Measurements from ENCODE around the gene SYMPK. TPM values are rescaled to one million over a fixed set of nuclear protein-coding genes. Genes with fewer than 3 reads are reported as not detected.

SYMPK gene
- total RNA-seq, 2 experiments from 2014 or later: 117 to 124 TPM

DNA sequence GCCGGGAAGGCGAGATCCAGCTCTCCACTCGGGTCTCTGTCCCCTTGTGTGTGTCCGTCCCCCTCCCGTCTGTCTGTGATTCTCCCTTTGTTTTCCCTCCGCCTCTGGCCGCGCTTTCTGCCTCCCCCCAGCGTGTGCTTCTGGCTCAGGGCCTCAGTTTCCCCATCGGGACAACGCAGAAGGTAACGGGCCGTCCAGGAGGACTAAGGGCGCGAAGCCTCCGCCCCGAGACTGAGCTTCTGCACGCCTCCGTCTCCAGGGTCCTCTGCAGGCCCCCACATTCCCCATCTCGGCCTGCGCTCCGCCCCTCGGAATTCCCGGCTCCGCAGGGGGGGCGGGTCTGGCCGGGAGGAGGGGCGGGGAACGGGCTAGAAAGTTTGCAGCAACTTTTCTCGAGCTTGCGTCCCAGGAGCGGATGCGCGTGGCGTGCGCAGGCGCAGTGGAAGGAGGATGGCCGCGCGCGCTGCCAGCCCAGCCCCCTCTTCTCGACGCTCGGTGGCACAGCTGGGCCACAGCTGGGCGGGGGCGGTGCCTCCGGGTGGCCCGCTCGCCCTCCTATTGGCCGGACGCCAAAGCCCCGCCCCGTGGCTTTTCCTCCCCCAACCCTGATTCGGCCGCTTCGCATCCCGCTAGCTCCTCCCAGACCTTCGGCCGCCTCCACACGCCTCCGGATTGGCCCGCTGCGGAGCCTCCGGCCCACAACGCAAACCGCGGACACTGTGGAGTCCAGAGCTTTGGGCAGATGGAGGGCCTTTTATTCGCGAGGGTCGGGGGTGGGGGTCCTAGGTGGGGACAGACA is 93.8 kb downstream of the SYMPK start, which contains the start of gene SIX5:
SIX5 (minus strand) TSS at position 269 of the 799 bp plus-strand sequence. CDS start 408 bp downstream, outside the sequence.
- CTCF ChIA-PET: interaction anchor here (0.5 to 4.0 kb wide), 29 partner anchors 10 to 344 kb away, joined by 3 to 43 read pairs (median 5); partner anchors contain the start of genes DMWD, FBXO46, QPCTL and SNRPD2
- POLR2A ChIA-PET: interaction anchor here (0.8 to 2.1 kb wide), 9 partner anchors 13 to 113 kb away, joined by 3 to 17 read pairs (median 5); partner anchors contain the start of genes DMPK, DMWD, FBXO46 and SNRPD2

- ChIA-PET POLR2A (interaction anchor here (0.8 to 2.1 kb wide), 6 partner anchors 13 to 77 kb away, joined by 3 to 11 read pairs (median 4); partner anchors contain the start of genes DMPK, FBXO46 and SNRPD2), CTCF (interaction anchor here (0.5 to 4.0 kb wide), 16 partner anchors 11 to 344 kb away, joined by 3 to 43 read pairs (median 6); partner anchors contain the start of genes DMWD, FBXO46, QPCTL and SNRPD2)
Observed at GRCh38 chr19:45768655-45768983, 94.3 kb downstream of the SYMPK start.

GRCh38 chr19:45767881-45768654 is 94.9 kb downstream of the SYMPK start:
- CTCF ChIA-PET: interaction anchor here (0.5 to 4.0 kb wide), 13 partner anchors 11 to 519 kb away, joined by 3 to 43 read pairs (median 3); partner anchors contain the start of gene FBXO46

GRCh38 chr19:45767410-45767880 is 95.5 kb downstream of the SYMPK start:
- CTCF ChIA-PET: interaction anchor here (1.0 to 4.0 kb wide), 6 partner anchors 33 to 519 kb away, joined by 3 to 43 read pairs (median 3); partner anchors contain the start of gene FBXO46
- POLR2A ChIA-PET: interaction anchor here (0.6 kb wide), 1 partner anchor 728 kb away, joined by 6 read pairs; no protein-coding TSS in a partner anchor

More at GRCh38 chr19:45767881-45768654, 94.9 kb downstream of the SYMPK start:
- POLR2A ChIA-PET: interaction anchor here (0.6 to 2.1 kb wide), 6 partner anchors 27 to 729 kb away, joined by 3 to 11 read pairs (median 4); partner anchors contain the start of genes FBXO46 and SNRPD2

DNA sequence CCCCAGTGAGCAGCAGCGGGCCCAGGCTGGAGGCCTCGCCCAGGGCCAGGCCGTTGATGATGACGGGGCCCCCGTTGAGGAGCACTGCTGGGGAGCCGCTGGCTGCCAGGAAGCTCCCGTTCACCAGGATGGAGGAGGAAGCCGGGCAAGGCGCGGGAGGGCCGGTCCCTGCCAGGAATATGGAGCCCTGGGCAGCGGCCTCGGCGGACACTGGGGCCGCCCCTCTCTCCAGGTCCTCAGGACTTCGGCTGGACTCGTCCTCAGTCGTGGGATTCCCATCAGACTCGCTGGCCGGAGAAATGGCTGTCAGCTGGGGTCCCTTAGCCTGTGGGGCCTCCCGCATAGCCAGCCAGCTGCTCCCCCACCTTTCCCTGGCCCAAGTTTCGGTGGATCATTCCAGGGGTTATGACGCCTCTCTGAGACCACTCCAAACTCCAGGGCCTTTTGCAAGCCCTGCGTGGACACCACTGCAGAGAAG is 96.0 kb downstream of the SYMPK start:
- ChIA-PET POLR2A (no interaction called here), CTCF (interaction anchor here (1.0 to 1.2 kb wide), 3 partner anchors 50 to 365 kb away, joined by 3 read pairs; no protein-coding TSS in a partner anchor)

DNA sequence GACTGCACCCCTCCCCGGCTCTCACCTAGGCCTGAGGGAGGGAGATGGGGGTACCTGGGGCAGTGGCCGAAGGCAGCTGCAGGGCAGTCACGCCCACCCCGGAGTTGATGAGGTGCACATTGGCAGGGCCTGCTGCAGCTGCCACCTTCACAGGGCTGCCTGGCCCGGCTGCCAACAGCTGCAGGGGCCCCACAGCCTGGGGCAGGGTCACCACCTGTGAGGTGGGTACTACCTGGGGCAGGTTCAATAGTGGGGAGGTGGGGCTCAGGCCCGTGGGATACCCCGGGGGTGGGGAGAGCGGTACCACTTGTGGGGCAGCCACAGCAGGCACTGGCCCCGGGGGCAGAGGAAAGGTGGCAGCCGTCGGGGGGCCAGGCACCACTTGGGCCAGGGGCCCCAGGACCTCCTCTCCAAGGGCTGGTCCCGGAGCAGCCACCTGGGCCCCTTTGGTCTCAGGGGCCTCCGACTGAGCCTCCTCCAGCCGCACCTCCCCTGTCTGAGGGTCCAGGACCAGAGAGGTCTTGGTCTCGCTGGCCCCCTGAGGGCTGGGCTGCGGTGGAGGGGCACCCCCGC is 96.6 kb downstream of the SYMPK start:
- POLR2A ChIA-PET: no interaction called here
- CTCF ChIA-PET: interaction anchor here (1.0 kb wide), 1 partner anchor 51 kb away, joined by 3 read pairs; no protein-coding TSS in a partner anchor

DNA sequence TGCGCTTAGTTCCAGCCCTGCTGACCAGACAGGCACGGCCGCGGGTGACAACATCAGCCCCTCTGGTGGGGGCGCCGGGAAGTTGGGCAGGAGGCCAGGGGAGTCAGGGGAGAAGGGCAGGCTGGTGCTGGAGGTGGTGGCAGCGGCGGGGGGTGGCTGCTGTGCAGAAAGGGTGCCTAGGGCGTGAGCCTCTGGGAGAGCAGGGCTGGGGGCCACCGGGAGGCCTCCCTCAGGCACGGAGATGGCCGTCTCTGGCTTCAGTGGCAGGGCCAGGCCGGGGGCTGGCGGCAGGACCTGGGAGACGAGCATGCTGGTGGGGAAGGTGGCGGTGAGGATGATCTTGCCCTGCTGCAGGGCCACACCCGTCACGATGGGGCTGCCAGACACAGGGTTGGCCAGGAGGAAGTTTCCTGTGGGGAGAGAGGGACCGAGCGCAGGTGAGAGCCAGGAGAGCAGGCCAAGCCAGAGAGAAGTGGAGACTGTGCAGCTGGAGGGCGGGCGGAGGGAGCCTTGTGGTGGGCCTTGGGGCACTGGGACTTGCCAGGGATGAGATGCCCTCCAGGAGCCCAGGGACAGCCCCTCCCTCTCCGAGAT is 97.1 kb downstream of the SYMPK start:
- POLR2A ChIA-PET: no interaction called here
- CTCF ChIA-PET: no interaction called here

Other genes starting within 250 kb of the SYMPK start
- 100 to 1,000 TPM; 121 to 122 TPM for gene EML2, start 223.8 kb downstream of the SYMPK start, total RNA-seq
- 1 to 10 TPM; 2.4 to 2.8 TPM for gene GIPR, start 194.9 kb downstream of the SYMPK start, total RNA-seq
- 100 to 1,000 TPM; 777 to 805 TPM for gene SNRPD2, start 171.2 kb downstream of the SYMPK start, total RNA-seq
- gene QPCTL, start 170.5 kb downstream of the SYMPK start, total RNA-seq: 10 to 100 TPM; 17.9 to 20.1 TPM
- 10 to 100 TPM; 26.5 to 30.4 TPM for gene FBXO46, start 132.3 kb downstream of the SYMPK start, total RNA-seq
- under 1 TPM; 0.08 to 0.11 TPM for gene MEIOSIN, start 129.7 kb downstream of the SYMPK start, total RNA-seq
- gene SIX5, start 93.9 kb downstream of the SYMPK start, total RNA-seq: 1 to 10 TPM; 2.0 to 2.5 TPM
- 10 to 100 TPM; 19.0 to 22.2 TPM for gene DMPK, start 80.7 kb downstream of the SYMPK start, total RNA-seq
- 10 to 100 TPM; 55.3 to 56.3 TPM for gene DMWD, start 70.3 kb downstream of the SYMPK start, total RNA-seq
- gene RSPH6A, start 47.8 kb downstream of the SYMPK start, total RNA-seq: under 1 TPM; 0.17 to 0.23 TPM
- under 1 TPM; 0.52 to 0.74 TPM for gene FOXA3, start 1.2 kb upstream of the SYMPK start, total RNA-seq
- 10 to 100 TPM; 14.6 to 16.1 TPM for gene IRF2BP1, start 23.0 kb upstream of the SYMPK start, total RNA-seq
- gene MYPOP, start 39.5 kb upstream of the SYMPK start, total RNA-seq: 1 to 10 TPM; 5.9 to 6.0 TPM
- not detected for gene NANOS2, start 51.6 kb upstream of the SYMPK start, total RNA-seq
- gene NOVA2, start 110.7 kb upstream of the SYMPK start, total RNA-seq: not detected
- gene CCDC61, start 132.3 kb upstream of the SYMPK start, total RNA-seq: 10 to 100 TPM; 24.1 to 25.4 TPM
- gene PGLYRP1, start 159.9 kb upstream of the SYMPK start, total RNA-seq: not detected
- gene IGFL4, start 177.9 kb upstream of the SYMPK start, total RNA-seq: not detected